NCI-H82 (cell line): ENCODE results near the gene SEC23A.

ENCODE experiments used
- DNase-seq: peaks from one replicate; lab custom pipeline; 2025; lab: John Stamatoyannopoulos, UW

Gene SEC23A

DNA sequence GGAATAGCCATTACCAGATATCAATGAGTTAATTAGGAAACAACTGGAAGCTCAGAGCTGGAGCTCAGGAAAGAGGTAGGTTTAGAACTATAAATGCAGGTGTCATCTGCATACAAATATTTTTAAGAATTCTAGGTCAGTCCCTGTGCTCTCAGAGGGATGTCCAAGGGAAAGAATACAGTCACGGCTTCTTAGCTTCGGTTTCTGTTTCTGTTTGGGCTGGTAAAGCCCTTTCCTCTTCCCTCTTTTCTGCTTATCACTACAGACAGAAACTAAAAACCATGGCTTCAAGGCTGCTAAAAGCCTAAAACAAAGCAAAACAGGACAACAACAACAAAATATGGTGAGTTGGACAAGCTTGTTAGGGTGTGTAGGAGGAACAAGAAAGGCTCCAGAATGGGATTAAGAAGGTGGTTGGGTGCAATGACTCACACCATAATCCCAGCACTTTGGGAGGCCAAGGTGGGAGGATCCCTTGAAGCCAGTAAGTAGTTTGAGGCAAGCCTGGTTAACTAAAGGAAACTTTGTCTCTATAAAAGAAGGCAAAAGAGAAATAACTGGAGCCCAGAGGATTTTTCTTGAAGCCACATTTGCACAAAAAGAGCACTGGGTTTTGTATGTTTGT is 113.0 kb downstream of the SEC23A start:
- DNase-seq = peak; percentile 22

- no peak for DNase-seq
Measured at GRCh38 chr14:38987781-38988180, 115.3 kb downstream of the SEC23A start.

GRCh38 chr14:38982837-38983236 is 120.2 kb downstream of the SEC23A start:
- DNase-seq = no peak

- DNase-seq = no peak
Measured at GRCh38 chr14:38982278-38982677, 120.8 kb downstream of the SEC23A start.
